ENCODE measurements around the gene TRAPPC12.

- TF ChIP-seq, protein P1, sequence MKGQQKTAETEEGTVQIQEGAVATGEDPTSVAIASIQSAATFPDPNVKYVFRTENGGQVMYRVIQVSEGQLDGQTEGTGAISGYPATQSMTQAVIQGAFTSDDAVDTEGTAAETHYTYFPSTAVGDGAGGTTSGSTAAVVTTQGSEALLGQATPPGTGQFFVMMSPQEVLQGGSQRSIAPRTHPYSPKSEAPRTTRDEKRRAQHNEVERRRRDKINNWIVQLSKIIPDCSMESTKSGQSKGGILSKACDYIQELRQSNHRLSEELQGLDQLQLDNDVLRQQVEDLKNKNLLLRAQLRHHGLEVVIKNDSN (CRISPR knock-in tag; IDR thresholded peaks at IDR 0.05): no peak
- TF ChIP-seq PRDM15 (CRISPR knock-in tag; IDR thresholded peaks at IDR 0.05): no peak
- no peak for TF ChIP-seq JUN (CRISPR knock-in tag; IDR thresholded peaks at IDR 0.05)
These were observed 41.2 kb upstream of the TRAPPC12 start for GRCh38 chr2:3338340-3338739.
